Stimulated activated CD8-positive, alpha-beta memory T cell treated with anti-CD3 and anti-CD28 coated beads, Interleukin-12 subunit alpha, Interleukin-12 subunit beta, amount 100 ng/mL, for 24 hours (primary cell): ENCODE data around the gene GTF2E1.
"Not testable (repeated sequence)": the region's sequence is repeated elsewhere in the genome, so short reads cannot be mapped to it uniquely, and the experiment has no call there.

Experiments
- DNase-seq: peaks from one replicate; pipeline ENCODE4 v3.0.0-alpha.2; 2020; ENCODE audit errors: extremely low read depth

Gene GTF2E1

GRCh38 chr3:120742198-120742848 is at the start of gene GTF2E1, which contains the start of gene RABL3:
GTF2E1 (plus strand) TSS chr3:120742744; CDS start chr3:120750553, 7,809 bp downstream.
RABL3 (minus strand) TSS chr3:120742516; CDS start chr3:120742507, 9 bp downstream.
- peak; percentile 87 for DNase-seq

GRCh38 chr3:120693439-120694171 is 48.9 kb upstream of the GTF2E1 start:
- DNase-seq, result no peak

DNA sequence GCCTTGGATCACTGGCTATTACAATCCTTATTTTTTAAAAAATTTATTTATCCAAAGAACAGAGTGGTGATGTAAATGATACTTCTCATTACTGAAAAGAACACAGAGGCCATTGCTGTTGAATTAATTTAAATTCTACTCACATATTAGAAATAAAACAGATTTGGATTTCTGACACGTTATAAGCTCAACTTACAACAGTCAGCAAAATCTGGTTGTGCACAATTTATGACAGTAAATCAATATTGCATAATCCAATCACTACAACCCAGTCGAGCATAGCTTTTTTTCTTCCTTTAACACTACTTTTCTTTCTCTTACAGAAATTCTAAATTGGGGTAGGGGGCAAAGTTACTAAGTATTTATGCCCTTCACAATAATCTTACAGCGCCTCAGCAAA is 43.2 kb upstream of the GTF2E1 start:
- DNase-seq, result no peak

GRCh38 chr3:120705884-120706582 is 36.5 kb upstream of the GTF2E1 start:
- no peak for DNase-seq

GRCh38 chr3:120706950-120707349 is 35.6 kb upstream of the GTF2E1 start:
- no peak for DNase-seq

DNA sequence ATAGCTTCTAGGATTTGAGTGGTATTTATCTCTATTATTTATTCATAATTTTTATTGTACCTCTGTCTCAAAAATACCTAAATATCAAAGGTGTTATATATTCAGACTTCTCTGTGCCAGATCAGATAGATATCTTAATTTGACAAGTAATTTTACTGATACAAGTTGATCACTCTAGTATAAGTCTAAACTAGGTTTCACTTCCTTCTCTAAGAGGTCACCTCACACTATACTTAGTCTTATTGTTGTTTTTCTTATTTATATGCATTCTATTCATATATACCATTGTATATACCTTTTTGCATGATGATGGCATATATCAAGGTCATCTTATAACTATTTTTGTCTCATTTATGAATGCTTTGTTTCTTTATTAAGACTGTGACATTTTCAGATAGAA is 34.1 kb upstream of the GTF2E1 start:
- no peak for DNase-seq

DNA sequence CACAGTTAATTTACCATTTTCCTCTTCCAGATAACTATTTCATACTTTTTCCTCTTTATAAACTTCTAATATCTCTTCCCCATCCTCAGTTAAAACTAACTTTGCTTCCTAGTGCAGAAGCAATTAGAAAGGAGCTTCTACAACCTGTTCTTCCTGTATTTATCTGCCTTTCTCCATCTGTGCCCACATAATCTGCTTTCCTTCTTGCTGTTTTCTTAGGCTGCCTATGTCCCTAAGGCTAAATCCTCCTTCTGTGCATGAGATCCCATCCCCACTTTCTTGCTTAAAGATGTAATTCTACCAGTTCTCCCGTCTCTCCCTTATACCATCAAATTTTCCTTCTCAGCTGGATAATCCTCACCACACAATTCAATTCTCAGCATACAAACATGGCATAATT is 32.2 kb upstream of the GTF2E1 start:
- DNase-seq, result no peak

GRCh38 chr3:120713262-120713661 is 29.3 kb upstream of the GTF2E1 start:
- DNase-seq, result no peak

DNA sequence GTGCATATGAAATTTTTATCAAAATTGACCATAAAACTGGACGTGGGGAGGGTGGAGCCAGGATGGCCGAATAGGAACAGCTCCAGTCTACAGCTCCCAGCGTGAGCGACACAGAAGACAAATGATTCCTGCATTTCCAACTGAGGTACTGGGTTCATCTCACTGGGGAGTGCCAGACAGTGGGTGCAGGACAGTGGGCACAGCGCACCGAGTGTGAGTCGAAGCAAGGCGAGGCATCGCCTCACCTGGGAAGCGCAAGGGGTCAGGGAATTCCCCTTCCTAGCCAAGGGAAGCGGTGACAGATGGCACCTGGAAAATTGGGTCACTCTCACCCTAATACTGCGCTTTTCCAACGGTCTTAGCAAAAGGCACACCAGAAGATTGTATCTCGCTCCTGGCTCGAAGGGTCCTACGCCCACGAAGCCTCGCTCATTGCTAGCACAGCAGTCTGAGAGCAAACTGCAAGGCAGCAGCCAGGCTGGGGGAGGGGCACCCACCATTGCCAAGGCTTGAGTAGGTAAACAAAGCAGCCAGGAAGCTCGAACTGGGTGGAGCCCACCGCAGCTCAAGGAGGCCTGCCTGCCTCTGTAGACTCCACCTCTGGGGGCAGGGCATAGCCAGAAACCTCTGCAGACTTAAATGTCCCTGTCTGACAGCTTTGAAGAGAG is 23.2 kb upstream of the GTF2E1 start:
- not testable (repeated sequence) for DNase-seq

- DNase-seq, result no peak
Observed at GRCh38 chr3:120726791-120727190, 15.8 kb upstream of the GTF2E1 start.

DNA sequence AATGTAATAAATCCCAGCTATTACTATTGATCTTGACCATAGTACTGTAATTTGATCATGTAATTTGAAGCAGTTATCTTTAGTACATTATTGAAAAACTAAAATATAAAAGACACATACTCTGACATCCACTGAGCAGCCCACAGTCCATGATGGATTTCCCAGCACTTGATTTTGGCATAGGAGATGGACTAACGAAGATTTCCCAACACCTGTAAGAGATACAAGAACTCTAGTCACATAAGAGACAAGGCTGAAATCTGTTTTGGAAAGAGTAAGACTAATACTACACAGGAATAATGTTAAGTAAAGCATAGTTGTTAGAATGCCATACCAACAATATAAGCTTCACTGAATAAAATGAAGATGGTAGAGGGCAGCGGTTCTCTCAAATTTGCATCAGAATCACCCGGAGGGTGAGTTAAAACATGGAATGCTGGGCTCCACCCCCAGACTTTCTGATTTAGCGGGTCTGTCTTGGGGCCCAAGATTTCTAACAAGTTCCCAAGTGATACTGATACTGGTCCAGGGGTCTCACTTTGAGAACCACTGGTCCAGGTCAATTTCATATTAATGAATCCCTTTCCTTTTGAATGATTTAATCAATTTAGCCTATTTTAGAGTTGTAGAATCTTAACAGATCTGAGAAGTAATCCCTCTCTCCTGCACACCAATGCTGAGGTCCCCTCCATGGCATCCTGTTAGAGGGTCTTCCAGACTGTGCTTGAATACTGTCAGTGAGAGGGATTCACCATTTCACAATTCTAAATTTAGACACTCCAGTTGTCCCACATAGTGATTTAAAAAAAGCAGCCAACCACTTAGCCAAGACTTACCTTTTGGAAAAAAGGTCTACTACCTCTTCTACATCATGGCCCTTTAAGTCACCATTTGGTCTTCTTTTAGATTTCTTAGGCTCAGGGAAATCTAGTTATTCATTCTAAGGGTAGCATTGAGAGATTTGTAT is 11.7 kb upstream of the GTF2E1 start:
- no peak for DNase-seq

GRCh38 chr3:120738006-120738405 is 4.5 kb upstream of the GTF2E1 start:
- DNase-seq, result not testable (repeated sequence)

GRCh38 chr3:120741320-120741719 is 1.2 kb upstream of the GTF2E1 start:
- DNase-seq, result no peak

DNA sequence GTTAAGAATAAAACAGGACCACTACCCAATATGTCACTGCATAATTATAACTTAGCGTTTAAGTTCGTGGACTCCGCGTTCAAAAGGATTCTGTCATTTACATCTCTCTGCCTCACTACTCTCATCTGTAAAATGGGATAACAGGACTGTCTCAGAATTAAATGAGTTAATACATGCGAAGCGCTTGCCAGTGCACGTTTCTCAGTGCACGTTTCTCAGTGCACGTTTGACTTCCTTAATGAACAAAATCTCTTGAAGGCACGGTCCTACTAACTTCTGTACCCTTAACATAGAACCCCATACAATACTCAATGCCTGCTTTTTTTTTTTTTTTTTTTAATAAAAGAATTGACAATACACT is 727 bp upstream of the GTF2E1 start:
- DNase-seq, result no peak

DNA sequence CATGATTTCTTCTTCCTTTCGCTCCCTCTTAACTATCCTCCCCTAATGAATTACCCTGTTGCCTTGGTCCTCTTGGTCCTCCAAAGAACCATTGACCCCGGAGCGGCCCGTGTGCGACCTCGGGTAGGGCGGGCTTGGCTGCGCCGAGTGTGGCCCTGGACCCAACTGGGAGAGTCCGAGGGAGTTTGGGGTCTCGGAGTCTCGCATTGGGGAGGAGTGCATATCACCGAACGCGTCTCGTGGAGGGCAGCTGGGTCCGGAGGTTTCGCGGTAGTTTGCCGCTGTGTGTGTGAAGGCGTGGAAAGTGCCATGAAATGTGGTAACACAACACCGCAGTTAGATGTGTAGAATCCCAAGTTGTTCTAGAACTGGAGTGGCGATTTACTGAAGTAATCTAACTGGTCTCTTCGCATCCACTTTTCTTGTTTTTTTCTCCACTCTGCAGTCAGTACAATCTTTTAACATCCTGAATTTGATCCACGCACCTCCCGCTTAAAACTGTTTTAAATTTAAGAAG is 363 bp downstream of the GTF2E1 start:
- no peak for DNase-seq

DNA sequence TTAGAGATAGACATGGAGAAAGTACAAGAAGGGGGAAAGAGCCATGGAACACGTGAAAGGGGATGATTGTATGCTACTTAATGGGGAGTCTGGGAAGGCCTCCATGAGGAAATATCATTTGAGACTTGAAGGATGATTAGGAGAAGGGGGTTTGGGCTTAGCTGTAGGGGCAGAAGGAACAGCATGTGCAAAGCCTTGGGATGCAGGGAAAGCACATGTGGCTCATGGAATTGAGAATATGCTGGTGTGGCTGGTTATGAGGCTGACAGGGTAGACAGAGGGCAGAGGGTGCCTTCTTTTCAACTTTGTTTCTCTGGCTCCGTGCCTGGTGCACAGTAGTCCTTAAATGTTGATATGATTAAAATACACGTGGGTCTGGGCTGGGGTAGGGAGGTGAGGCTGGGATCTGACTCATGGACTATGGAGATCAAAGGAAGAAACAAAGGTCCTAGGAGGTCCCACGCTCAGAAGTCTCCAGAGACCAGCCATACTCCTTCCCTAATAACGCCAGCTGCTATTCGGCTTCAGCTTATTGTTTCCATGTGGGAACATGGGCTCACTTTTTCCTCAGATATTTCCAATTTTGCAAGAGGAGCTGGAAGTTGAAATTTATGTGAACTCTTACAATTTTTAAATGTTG is 1.1 kb downstream of the GTF2E1 start:
- no peak for DNase-seq

- DNase-seq, result no peak
Observed at GRCh38 chr3:120745466-120745865, 2.9 kb downstream of the GTF2E1 start.

DNA sequence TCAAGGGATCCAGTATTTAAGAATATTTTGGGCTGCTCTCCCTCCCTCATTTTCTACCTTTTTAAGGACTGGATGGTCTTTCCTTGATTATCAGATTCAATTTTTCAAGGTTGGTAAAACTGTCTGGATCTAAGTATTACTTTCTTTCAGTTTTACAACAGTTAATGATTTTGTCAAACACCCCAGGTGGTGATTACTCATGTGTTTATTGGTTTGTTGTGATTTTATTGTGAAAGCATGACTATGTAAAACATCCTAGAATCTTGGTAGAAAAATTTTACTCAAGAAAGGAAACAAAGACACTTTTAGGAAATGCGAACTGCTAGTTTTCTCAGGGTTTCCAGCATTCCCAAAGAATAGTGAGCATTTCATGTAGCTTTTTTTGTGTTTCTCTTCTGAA is 7.3 kb downstream of the GTF2E1 start:
- no peak for DNase-seq

DNA sequence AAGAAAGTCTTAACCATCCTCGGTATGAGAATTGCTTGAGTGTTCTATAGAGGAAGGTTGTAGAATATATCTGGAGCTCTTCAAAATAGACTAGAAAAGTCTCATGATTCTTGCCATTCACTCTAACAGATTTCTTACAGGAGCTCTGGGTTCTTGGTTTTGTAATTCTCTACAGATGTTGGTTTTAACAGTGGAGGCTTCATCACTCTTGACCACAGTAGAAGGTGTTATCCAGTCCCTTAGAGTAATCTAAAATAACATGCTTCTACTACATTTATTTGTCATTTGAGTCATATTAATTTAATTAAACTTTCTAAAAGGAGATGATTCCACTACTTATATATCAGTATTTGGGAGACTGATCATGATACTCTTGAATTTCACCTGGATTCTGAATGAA is 9.7 kb downstream of the GTF2E1 start:
- no peak for DNase-seq

DNA sequence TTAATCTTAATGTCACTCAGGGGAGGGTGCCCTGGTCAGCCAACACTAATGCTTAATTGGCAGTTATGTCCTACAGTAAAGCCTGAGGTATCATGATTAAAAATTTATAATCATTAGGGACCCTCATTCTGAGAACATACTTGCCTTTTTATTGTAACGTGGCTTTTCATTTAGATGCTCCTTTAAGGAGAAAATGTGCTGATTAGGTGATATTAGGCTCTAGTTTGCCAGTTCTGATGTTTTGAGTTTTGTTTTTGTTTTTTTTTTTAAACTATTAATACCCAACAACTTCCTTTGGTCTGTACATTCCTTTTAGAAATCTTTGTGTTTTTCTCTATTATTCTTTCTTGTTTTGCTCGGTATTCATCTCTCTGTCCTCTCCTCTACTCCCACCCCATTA is 10.3 kb downstream of the GTF2E1 start:
- no peak for DNase-seq
